Subcutaneous adipose tissue (tissue), 4 donors: ENCODE results near the gene SPDEF. TPM values are rescaled to one million over a fixed set of nuclear protein-coding genes. Genes with fewer than 3 reads are reported as not detected.

Experiments used
- total RNA-seq, 4 donors: library from RNA; depleted of rRNA; stranded (reverse); fragments of >200 nt; gene quantifications; one replicate each; pipeline ENCODE4 v1.1.0, GENCODE V29; 2016
- TF ChIP-seq, protein P1 (sequence below): fragments of 450-650 bp; IDR thresholded peaks from one replicate; pipeline ENCODE4 v1.5.1; 2016; ENCODE audit warnings: low read depth, mild to moderate bottlenecking, control low read depth, antibody characterized with exemption, moderate library complexity

Gene SPDEF
- total RNA-seq, 4 donors from 2014 or later: 0.22 TPM; not detected in 3

DNA sequence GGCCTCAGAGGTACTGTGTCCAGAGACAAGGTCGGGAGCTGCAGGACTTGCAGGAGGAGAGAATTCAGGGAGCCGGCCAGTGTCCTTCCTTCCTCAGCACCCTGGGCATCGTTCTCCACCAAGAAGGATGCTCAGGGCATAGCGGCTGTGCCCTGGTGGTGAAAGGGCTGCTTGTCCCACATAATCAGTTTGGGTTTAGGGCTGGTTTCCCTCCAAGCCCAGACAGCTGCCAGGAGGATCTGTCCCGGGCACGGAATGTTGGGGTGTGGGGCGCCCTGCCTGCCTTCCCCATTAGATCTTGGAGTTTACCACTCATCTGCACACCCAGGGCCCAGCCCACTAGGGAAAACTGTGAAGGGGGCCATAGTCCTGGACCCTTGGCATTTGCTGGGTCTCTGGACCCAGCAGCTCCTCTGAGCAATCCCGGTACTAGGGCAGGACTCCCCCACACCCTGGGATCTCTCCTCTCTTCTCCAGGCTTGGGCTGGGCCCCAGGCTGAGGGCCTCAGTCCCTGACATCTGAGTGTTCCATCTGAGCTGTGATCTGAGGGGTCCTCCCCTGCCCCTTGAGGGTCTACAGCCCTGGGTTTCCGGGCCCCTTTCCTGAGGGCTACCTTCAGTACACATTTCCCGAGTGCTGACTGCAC lies 18.6 kb upstream of the SPDEF start:
- TF ChIP-seq, protein P1, sequence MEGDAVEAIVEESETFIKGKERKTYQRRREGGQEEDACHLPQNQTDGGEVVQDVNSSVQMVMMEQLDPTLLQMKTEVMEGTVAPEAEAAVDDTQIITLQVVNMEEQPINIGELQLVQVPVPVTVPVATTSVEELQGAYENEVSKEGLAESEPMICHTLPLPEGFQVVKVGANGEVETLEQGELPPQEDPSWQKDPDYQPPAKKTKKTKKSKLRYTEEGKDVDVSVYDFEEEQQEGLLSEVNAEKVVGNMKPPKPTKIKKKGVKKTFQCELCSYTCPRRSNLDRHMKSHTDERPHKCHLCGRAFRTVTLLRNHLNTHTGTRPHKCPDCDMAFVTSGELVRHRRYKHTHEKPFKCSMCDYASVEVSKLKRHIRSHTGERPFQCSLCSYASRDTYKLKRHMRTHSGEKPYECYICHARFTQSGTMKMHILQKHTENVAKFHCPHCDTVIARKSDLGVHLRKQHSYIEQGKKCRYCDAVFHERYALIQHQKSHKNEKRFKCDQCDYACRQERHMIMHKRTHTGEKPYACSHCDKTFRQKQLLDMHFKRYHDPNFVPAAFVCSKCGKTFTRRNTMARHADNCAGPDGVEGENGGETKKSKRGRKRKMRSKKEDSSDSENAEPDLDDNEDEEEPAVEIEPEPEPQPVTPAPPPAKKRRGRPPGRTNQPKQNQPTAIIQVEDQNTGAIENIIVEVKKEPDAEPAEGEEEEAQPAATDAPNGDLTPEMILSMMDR: no peak

- TF ChIP-seq, protein P1: no peak
Measured at GRCh38 chr6:34573567-34574183, 17.5 kb upstream of the SPDEF start.

GRCh38 chr6:34572585-34572984 lies 16.5 kb upstream of the SPDEF start:
- TF ChIP-seq, protein P1: no peak

DNA sequence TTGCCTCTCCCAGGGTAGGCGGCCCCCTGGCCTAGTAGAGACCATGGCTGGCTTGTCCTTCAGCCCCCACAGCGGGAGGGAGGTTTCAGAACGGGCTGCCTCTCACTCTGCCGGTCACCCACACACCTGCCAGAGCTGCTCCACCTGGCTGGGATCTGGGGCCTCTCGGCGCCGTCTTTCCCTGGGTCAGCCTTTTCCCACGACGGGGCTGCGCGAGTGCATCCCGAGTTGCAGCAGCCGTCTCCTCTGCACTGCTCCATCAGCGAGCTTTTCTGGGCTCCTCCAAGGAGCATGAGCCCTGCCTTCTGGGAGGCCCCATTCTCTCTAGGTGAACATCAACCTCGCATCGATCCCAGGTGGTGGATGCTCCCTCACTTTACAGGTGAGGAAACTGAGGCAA lies 15.9 kb upstream of the SPDEF start:
- TF ChIP-seq, protein P1: no peak

GRCh38 chr6:34571388-34571787 lies 15.3 kb upstream of the SPDEF start:
- TF ChIP-seq, protein P1: no peak

GRCh38 chr6:34570066-34570833 lies 14.1 kb upstream of the SPDEF start:
- TF ChIP-seq, protein P1: no peak

DNA sequence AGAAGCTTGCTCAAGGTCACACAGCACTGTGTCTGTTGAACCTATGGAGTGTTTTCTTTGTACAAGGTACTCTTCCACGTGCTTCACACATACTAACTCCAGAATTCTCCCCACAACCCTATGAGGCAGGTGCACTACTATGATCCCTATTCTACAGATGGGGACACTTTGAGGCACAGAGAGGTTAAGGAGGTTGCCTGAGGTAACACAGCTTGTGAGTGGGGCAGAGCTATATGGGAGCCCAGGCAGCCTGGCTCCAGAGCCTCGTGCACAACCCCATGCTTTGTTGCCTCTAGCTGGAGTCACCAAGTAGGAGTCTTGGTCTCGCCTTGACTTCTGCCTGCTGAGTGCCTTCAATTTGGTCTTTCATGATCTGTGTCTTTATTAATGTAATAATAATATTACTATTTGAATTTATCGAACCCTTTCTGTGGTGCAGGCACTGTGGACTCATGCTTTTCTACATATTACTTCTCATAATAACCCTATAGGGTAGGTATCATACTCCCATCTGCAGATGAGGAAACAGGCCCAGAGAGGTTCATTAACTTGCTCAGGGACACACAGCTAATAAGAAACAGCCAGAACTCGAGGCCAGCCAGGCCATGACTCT lies 13.3 kb upstream of the SPDEF start:
- TF ChIP-seq, protein P1: no peak
